GM10248 (cell line): ENCODE results near the gene PLA2G6.

Source experiments
- CTCF ChIA-PET: fragments of 300-600 bp; sonication (Branson Sonifier 250); formaldehyde crosslinking; extraction: SDS; loops from one replicate; lab custom pipeline; 2021; ENCODE audit warnings: antibody characterized with exemption; lab: Yijun Ruan, JAX
- POLR2A ChIA-PET: fragments of 350-650 bp; sonication (Branson Sonifier 250); formaldehyde crosslinking; extraction: SDS; loops from one replicate; lab custom pipeline; 2020; ENCODE audit warnings: antibody characterized with exemption; lab: Yijun Ruan, JAX
- DNase-seq: peaks from one replicate; pipeline ENCODE4 v3.0.0; 2012; ENCODE audit errors: extremely low spot score
- CTCF ChIP-seq: IDR thresholded peaks from 2 replicates; pipeline ENCODE4 v1.5.1; 2012; ENCODE audit warnings: mild to moderate bottlenecking, low read depth; ENCODE audit errors: extremely low read depth, missing control alignments, control extremely low read depth

The PLA2G6 gene

DNA sequence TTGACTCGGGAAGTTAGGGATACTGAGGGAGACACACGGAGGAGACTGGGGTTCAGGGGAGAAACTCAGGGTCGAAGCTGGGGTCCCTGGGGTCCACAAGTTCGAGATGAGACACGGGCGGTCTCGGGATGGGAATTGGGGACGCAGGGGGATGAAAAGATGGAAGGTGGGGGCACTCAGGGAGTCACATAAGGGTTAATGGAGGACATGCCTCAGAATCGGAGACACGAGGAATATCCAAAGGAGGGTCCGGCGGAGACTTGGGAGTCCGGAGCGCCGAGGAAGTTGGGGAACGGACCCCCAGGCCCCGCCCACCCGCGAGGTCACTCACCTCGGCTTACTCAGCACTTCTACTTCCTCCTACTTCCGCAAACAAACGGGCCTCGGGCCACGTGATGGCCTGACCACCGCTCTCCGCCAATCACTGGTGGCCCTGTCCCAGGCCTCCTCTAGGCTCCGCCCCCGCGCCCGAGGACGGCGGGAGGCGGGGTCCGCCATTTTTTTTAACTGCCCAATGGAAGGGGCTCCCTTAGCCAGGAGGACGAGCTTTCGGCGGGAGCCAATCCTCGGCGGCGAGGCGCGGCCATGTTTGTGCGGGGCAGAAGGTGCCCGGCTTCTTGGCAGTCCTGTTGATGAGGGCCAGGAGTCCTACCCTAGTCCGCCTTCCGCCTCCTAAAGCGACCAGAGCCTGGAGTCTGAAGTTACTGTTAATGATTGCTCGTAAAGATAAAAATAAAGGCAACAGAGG lies at the start of gene PLA2G6:
Gene PLA2G6 (minus strand): TSS at position 378 of the 748 bp plus-strand sequence. CDS start 12,404 bp downstream, outside the sequence.
- peak; percentile 98 for DNase-seq
- ChIA-PET CTCF (interaction anchor here (0.9 to 1.6 kb wide), 5 partner anchors 14 to 129 kb away, joined by 3 to 8 read pairs (median 4); partner anchors contain the start of gene MAFF), POLR2A (interaction anchor here (0.6 to 1.6 kb wide), 5 partner anchors 20 to 962 kb away, joined by 3 to 5 read pairs (median 3); partner anchors contain the start of gene MAFF)
- TF ChIP-seq CTCF = no peak

DNA sequence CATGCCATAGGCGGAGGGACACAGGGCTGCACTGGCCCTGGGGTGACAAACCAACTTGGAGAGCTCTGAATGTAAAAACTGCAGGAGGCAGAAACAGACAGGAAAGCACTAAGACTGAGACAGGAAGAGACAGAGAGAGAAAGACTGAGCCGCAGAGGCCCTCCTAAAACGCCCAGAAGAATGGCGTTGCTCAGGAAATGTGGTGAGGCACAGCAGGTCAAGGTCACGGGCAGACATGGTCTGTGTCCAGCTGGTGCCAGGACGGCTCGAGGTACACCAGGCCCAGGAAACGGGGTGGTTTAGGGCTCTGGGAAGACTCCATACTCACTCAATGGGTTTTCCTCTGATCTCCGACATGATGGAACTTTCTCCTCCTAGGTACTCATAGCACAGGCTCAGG lies 49.3 kb upstream of the PLA2G6 start:
- CTCF ChIA-PET = interaction anchor here (0.7 to 3.4 kb wide), 7 partner anchors 9 to 119 kb away, joined by 3 to 20 read pairs (median 7); no protein-coding TSS in a partner anchor

GRCh38 chr22:38230108-38230825 lies 48.6 kb upstream of the PLA2G6 start:
- peak; percentile 74 for DNase-seq
- TF ChIP-seq CTCF = peak; percentile 43
- POLR2A ChIA-PET = interaction anchor here (0.5 to 0.6 kb wide), 2 partner anchors 75 to 476 kb away, joined by 4 to 5 read pairs; no protein-coding TSS in a partner anchor
- CTCF ChIA-PET = interaction anchor here (0.7 to 3.4 kb wide), 15 partner anchors 8 to 178 kb away, joined by 3 to 20 read pairs (median 4); no protein-coding TSS in a partner anchor

More for the DNA sequence above, 49.3 kb upstream of the PLA2G6 start:
- TF ChIP-seq CTCF = no peak
- DNase-seq = no peak
- POLR2A ChIA-PET = interaction anchor here (0.5 to 0.6 kb wide), 2 partner anchors 75 to 476 kb away, joined by 4 to 5 read pairs; no protein-coding TSS in a partner anchor

GRCh38 chr22:38228873-38229740 lies 47.5 kb upstream of the PLA2G6 start:
- POLR2A ChIA-PET = no interaction called here
- no peak for DNase-seq
- TF ChIP-seq CTCF = no peak
- CTCF ChIA-PET = interaction anchor here (1.0 to 3.4 kb wide), 13 partner anchors 9 to 177 kb away, joined by 3 to 20 read pairs (median 4); no protein-coding TSS in a partner anchor

- no peak for TF ChIP-seq CTCF
- ChIA-PET CTCF (interaction anchor here (1.3 to 3.4 kb wide), 5 partner anchors 11 to 176 kb away, joined by 3 to 20 read pairs (median 5); no protein-coding TSS in a partner anchor), POLR2A (no interaction called here)
- no peak for DNase-seq
Observed at GRCh38 chr22:38228326-38228872, 46.8 kb upstream of the PLA2G6 start.
